BE2C (cell line): ENCODE measurements around the gene AUH.
A peak's percentile ranks its signal among the peaks of the same experiment; 100 is the strongest.
"Not testable (repeated sequence)": the region's sequence is repeated elsewhere in the genome, so short reads cannot be mapped to it uniquely, and the experiment has no call there.

Source experiments
- DNase-seq: peaks from one replicate; pipeline ENCODE4 v3.0.0-alpha.2; 2020
- H3K27me3 ChIP-seq: fragments of 250-450 bp; sonication (Bioruptor Pico); 2 replicates; pipeline ENCODE4 v1.5.1; 2020; ENCODE audit warnings: mild to moderate bottlenecking
- H3K36me3 ChIP-seq: fragments of 250-450 bp; sonication (Bioruptor Pico); 2 replicates; pipeline ENCODE4 v1.5.1; 2020; ENCODE audit warnings: mild to moderate bottlenecking
- H3K4me1 ChIP-seq: fragments of 250-450 bp; sonication (Bioruptor Pico); 2 replicates; pipeline ENCODE4 v1.5.1; 2020
- H3K4me3 ChIP-seq: 2 replicates; pipeline ENCODE4 v1.5.1; 2011; ENCODE audit warnings: low read depth, low read length
- H3K9me3 ChIP-seq: fragments of 250-450 bp; sonication (Bioruptor Pico); 2 replicates; pipeline ENCODE4 v1.5.1; 2020
- CTCF ChIP-seq: IDR thresholded peaks from 2 replicates; pipeline ENCODE4 v1.5.1; 2012; ENCODE audit warnings: mild to moderate bottlenecking, low read depth, low read length

AUH gene

GRCh38 chr9:91200692-91201336 lies 160.9 kb downstream of the AUH start:
- Histone ChIP-seq H3K9me3 (no peaks in the 10 kb centered on the region), H3K27me3 (no peaks in the 10 kb centered on the region), H3K4me3 (no peak overlapping the region), H3K4me1 (peaks cover 6% of the 10 kb centered on the region; the same call in 1 of the 2 replicates), H3K36me3 (no peaks in the 10 kb centered on the region)
- no peak for TF ChIP-seq CTCF
- no peak for DNase-seq

GRCh38 chr9:91199739-91200497 lies 161.8 kb downstream of the AUH start:
- Histone ChIP-seq H3K9me3 (no peaks in the 10 kb centered on the region), H3K36me3 (no peaks in the 10 kb centered on the region), H3K4me3 (no peak overlapping the region), H3K4me1 (peaks cover 6% of the 10 kb centered on the region; the same call in 1 of the 2 replicates), H3K27me3 (no peaks in the 10 kb centered on the region)
- no peak for DNase-seq
- no peak for TF ChIP-seq CTCF

- H3K27me3 ChIP-seq, H3K4me3 ChIP-seq, H3K36me3 ChIP-seq, DNase-seq, H3K9me3 ChIP-seq, H3K4me1 ChIP-seq: not testable (repeated sequence)
Measured at GRCh38 chr9:91198881-91199280, 162.8 kb downstream of the AUH start.

- H3K4me1 ChIP-seq, result peaks cover 6% of the 10 kb centered on the region; the same call in 1 of the 2 replicates
- DNase-seq, result no peak
- no peak for TF ChIP-seq CTCF
- no peaks in the 10 kb centered on the region for H3K9me3 ChIP-seq
- no peaks in the 10 kb centered on the region for H3K27me3 ChIP-seq
- H3K36me3 ChIP-seq, result no peaks in the 10 kb centered on the region
- H3K4me3 ChIP-seq, result no peak overlapping the region
Measured at GRCh38 chr9:91198405-91198804, 163.3 kb downstream of the AUH start.

DNA sequence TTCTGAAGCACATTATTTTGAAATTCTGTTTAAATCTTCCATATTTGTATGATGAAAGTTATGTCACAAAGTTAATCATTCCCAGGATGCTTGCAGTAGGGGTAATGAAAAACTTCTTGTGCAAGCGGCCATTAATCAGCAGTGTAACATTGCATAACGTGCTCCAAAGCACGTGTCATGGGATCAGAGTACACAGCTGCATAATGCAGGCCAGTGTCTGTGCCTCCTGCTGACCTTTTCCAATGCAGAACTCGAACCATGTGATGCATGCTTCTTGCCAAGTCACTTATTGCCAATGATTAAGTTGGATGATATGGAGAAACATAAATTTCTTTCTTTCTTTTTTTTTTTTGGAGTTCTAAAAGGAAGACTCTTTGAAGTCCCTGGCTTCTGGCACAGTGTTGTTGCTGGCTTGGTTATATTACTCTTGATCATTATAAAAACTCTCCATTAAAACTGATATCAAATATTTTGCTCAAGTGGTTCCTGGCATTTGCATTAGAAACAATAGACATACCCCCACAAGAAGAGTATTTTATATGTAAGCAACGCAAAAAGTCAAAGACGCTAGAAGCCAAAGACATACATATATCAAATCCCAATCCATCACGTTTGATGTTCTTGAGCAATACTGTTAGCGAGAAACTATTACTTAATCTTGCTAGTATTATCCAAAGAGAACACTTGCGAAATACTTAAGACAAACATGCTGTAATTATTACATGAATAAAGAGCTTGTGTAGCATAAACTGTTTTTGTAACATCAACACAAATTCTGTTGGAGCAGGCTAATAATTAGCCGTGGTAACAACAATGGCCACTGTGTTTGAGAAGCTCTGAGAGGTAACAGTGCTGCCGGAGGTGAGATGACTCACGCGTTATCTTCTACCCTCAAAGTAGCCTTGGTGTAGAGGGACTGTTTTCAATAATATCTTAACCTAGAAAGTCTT lies 164.2 kb downstream of the AUH start:
- no peak overlapping the region for H3K4me3 ChIP-seq
- DNase-seq, result peak; percentile 30
- no peak for TF ChIP-seq CTCF
- H3K36me3 ChIP-seq, result no peaks in the 10 kb centered on the region
- no peaks in the 10 kb centered on the region for H3K27me3 ChIP-seq
- no peaks in the 10 kb centered on the region for H3K9me3 ChIP-seq
- H3K4me1 ChIP-seq, result peaks cover 6% of the 10 kb centered on the region; the same call in 1 of the 2 replicates
